HepG2 (cell line): ENCODE data around the gene USE1. TPM values are rescaled to one million over a fixed set of nuclear protein-coding genes. Genes with fewer than 3 reads are reported as not detected.

Experiments used
- ARNTL ChIP-seq: sonication (generic); formaldehyde crosslinking; IDR thresholded peaks from 2 replicates; pipeline ENCODE4 v1.4.0; 2020; ENCODE audit warnings: mild to moderate bottlenecking, missing genetic modification reagents
- ATF7 ChIP-seq, 2 experiments: fragments of 450-650 bp in 1 of 2; sonication (generic) in 1 of 2; formaldehyde crosslinking in 1 of 2; IDR thresholded peaks; 2 replicates each; pipeline versions ENCODE4 v1.4.0 to v1.6.1; 2016 to 2020; ENCODE audit warnings: antibody characterized with exemption in 1 of 2, mild to moderate bottlenecking in 1 of 2, missing genetic modification reagents in 1 of 2
- MAZ ChIP-seq, 2 experiments: sonication (generic) in 1 of 2; formaldehyde crosslinking in 1 of 2; IDR thresholded peaks; 2 replicates each; pipeline versions ENCODE4 v1.5.0 to v1.6.1; 2012 to 2020; ENCODE audit warnings: low read depth in 2 of 2, mild to moderate bottlenecking in 2 of 2, borderline replicate concordance in 1 of 2, improper control_type of control experiment in 1 of 2, low read length in 1 of 2, missing genetic modification reagents in 1 of 2, moderate library complexity in 1 of 2
- MEIS1 ChIP-seq: sonication (generic); formaldehyde crosslinking; IDR thresholded peaks from 2 replicates; pipeline ENCODE4 v1.9.0; 2021; ENCODE audit warnings: mild to moderate bottlenecking, missing genetic modification reagents, moderate library complexity, borderline replicate concordance
- MXD4 ChIP-seq: IDR thresholded peaks from 2 replicates; pipeline ENCODE4 v1.6.1; 2016; ENCODE audit warnings: mild to moderate bottlenecking, missing biosample characterization, missing genetic modification reagents
- PCBP1 ChIP-seq: fragments of 200-400 bp; formaldehyde crosslinking; IDR thresholded peaks from 2 replicates; pipeline ENCODE4 v1.6.1; 2017; ENCODE audit warnings: mild to moderate bottlenecking, low read depth, low read length, borderline replicate concordance
- POLR2A ChIP-seq, 2 experiments: IDR thresholded peaks; 2 replicates each; pipeline ENCODE4 v1.6.1; 2011; ENCODE audit warnings: low read depth in 2 of 2, low read length in 2 of 2, mild to moderate bottlenecking in 1 of 2, moderate library complexity in 1 of 2; ENCODE audit not compliant: insufficient read depth in 1 of 2
- THAP11 ChIP-seq: IDR thresholded peaks from 2 replicates; pipeline ENCODE4 v1.6.1; 2016; ENCODE audit warnings: missing biosample characterization, missing genetic modification reagents
- TP53 ChIP-seq: sonication (generic); formaldehyde crosslinking; conservative IDR thresholded peaks from 2 replicates; pipeline ENCODE4 v1.4.0; 2020; ENCODE audit warnings: missing genetic modification reagents
- U2AF2 ChIP-seq: fragments of 200-400 bp; formaldehyde crosslinking; IDR thresholded peaks from 2 replicates; pipeline ENCODE4 v1.6.1; 2017; ENCODE audit warnings: low read depth, mild to moderate bottlenecking, low read length
- ZNF331 ChIP-seq: sonication (generic); formaldehyde crosslinking; IDR thresholded peaks from 2 replicates; pipeline ENCODE4 v1.4.0; 2020; ENCODE audit warnings: missing genetic modification reagents
- ZNF383 ChIP-seq: sonication (generic); formaldehyde crosslinking; IDR thresholded peaks from 2 replicates; pipeline ENCODE4 v1.4.0; 2020; ENCODE audit warnings: missing genetic modification reagents, mild to moderate bottlenecking, borderline replicate concordance
- ZNF616 ChIP-seq: sonication (generic); formaldehyde crosslinking; IDR thresholded peaks from 2 replicates; pipeline ENCODE4 v1.5.0; 2020; ENCODE audit warnings: low read depth, mild to moderate bottlenecking, missing genetic modification reagents
- ZNF737 ChIP-seq: sonication (generic); formaldehyde crosslinking; IDR thresholded peaks from 2 replicates; pipeline ENCODE4 v1.5.0; 2020; ENCODE audit warnings: missing genetic modification reagents, mild to moderate bottlenecking, borderline replicate concordance
- polyA plus RNA-seq, 8 experiments: library from polyadenylated mRNA; depleted of rRNA in 3 of 8; stranded (reverse) in 7 of 8; unstranded in 1 of 8; fragments of >200 nt; fragmentation: Illumina TruSeq in 4 of 8; extraction: Trizol in 4 of 8; gene quantifications; 2 replicates each; pipeline versions ENCODE4 v1.2.1 to v1.2.3, GENCODE V29; 2011 to 2016; ENCODE audit warnings: low read depth in 4 of 8, missing spikeins in 1 of 8, mixed read lengths in 1 of 8; ENCODE audit not compliant: insufficient read depth in 1 of 8
- total RNA-seq, 5 experiments: library from RNA; depleted of rRNA; stranded (reverse); fragments of >200 nt; fragmentation: Illumina TruSeq; extraction: Trizol; gene quantifications; 2 replicates each; pipeline ENCODE4 v1.2.3, GENCODE V29; 2016; ENCODE audit warnings: low read depth in 1 of 5
- TF ChIP-seq, protein P1 (sequence below): sonication (generic); formaldehyde crosslinking; IDR thresholded peaks from 2 replicates; pipeline ENCODE4 v1.8.0; 2022; ENCODE audit warnings: mild to moderate bottlenecking, missing genetic modification reagents, moderate library complexity
- TF ChIP-seq, protein P2 (sequence below): sonication (generic); formaldehyde crosslinking; IDR thresholded peaks from 2 replicates; pipeline ENCODE4 v1.8.1; 2023; ENCODE audit warnings: missing genetic modification reagents, inconsistent platforms, borderline replicate concordance
- TF ChIP-seq, protein P3 (sequence below): IDR thresholded peaks from 2 replicates; pipeline ENCODE4 v1.6.1; 2012; ENCODE audit warnings: inconsistent platforms
- TF ChIP-seq, protein P4 (sequence below): sonication (generic); formaldehyde crosslinking; IDR thresholded peaks from 2 replicates; pipeline ENCODE4 v1.5.0; 2020; ENCODE audit warnings: missing genetic modification reagents
- TF ChIP-seq, protein P5 (sequence below): sonication (generic); formaldehyde crosslinking; IDR thresholded peaks from 2 replicates; pipeline ENCODE4 v1.5.1; 2020; ENCODE audit warnings: mild to moderate bottlenecking, missing genetic modification reagents

The USE1 gene
- total and polyA plus RNA-seq, 2 of the 13 experiments (the other 11 are each of a cell fraction or from before 2014, with no cell fraction given): 9.9 to 17.6 TPM

DNA sequence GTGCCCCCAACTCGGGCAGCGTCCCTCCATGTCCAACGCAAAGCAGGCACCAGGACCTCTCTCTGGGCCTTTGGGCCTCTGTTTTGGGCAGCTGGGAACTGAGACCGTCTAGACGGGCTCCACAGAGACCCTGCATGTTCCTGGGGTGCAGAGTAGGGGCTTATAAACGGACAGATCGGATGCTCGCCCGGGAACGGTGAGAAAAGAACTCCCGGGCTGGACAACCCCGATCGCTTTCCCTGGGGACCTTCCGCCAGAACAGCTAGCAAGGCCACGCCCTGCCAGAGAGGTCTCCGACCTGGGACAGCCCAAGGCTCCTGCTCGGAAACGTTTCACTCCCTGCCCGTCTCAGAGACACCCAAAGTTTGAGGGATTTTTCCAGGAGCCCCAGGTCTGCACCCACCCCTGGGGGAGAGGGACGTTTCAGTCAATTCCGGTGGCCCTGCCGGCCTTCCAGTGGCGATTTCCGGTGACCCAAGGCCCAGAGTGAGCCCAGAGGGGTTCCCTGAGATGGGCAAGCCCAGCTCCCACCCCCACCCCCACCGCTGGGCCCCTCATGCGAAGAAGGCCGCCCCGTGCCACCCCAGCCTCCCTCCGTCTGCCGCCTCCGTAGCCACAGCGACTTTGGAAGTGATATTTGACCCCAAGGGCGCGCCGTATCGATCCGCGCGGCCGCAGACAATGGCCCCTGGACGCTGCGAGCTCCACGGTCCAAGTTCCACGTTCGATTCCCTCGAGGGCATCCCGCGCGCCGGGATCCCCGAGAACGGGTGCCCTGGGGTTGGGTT is 28.9 kb downstream of the USE1 start (continued):
- TF ChIP-seq, protein P1, sequence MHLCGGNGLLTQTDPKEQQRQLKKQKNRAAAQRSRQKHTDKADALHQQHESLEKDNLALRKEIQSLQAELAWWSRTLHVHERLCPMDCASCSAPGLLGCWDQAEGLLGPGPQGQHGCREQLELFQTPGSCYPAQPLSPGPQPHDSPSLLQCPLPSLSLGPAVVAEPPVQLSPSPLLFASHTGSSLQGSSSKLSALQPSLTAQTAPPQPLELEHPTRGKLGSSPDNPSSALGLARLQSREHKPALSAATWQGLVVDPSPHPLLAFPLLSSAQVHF: 0 out of 2 replicates have a peak, but pooled peaks have one; percentile 59
- no peak for TF ChIP-seq TP53 (CRISPR knock-in tag)
- peak; percentile 1 to 29; a peak in 3 of 4 replicates for TF ChIP-seq POLR2A (IDR thresholded peaks at IDR 0.05; ENCODE audit: insufficient read depth in 1 of 2, low read depth in 2 of 2, low read length in 2 of 2)
- no peak for TF ChIP-seq ZNF737 (CRISPR knock-in tag)
- TF ChIP-seq MEIS1 (CRISPR knock-in tag): peak; percentile 62; the same call in 1 of the 2 replicates
- no peak for TF ChIP-seq ZNF383 (CRISPR knock-in tag)
- TF ChIP-seq, protein P2, sequence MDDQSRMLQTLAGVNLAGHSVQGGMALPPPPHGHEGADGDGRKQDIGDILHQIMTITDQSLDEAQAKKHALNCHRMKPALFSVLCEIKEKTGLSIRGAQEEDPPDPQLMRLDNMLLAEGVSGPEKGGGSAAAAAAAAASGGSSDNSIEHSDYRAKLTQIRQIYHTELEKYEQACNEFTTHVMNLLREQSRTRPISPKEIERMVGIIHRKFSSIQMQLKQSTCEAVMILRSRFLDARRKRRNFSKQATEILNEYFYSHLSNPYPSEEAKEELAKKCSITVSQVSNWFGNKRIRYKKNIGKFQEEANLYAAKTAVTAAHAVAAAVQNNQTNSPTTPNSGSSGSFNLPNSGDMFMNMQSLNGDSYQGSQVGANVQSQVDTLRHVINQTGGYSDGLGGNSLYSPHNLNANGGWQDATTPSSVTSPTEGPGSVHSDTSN (CRISPR knock-in tag): no peak
- TF ChIP-seq THAP11 (CRISPR knock-in tag): peak; percentile 41
- TF ChIP-seq ARNTL: no peak
- TF ChIP-seq, protein P3, sequence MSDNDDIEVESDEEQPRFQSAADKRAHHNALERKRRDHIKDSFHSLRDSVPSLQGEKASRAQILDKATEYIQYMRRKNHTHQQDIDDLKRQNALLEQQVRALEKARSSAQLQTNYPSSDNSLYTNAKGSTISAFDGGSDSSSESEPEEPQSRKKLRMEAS: peak; percentile 56
- TF ChIP-seq, protein P4, sequence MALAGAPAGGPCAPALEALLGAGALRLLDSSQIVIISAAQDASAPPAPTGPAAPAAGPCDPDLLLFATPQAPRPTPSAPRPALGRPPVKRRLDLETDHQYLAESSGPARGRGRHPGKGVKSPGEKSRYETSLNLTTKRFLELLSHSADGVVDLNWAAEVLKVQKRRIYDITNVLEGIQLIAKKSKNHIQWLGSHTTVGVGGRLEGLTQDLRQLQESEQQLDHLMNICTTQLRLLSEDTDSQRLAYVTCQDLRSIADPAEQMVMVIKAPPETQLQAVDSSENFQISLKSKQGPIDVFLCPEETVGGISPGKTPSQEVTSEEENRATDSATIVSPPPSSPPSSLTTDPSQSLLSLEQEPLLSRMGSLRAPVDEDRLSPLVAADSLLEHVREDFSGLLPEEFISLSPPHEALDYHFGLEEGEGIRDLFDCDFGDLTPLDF (CRISPR knock-in tag): peak; percentile 75; the same call in 1 of the 2 replicates
- no peak for TF ChIP-seq PCBP1
- TF ChIP-seq ATF7 (IDR thresholded peaks at IDR 0.05): no peak
- TF ChIP-seq ATF7 (CRISPR knock-in tag; IDR thresholded peaks at IDR 0.05): no peak
- peak; percentile 68; the same call in 1 of the 2 replicates for TF ChIP-seq ZNF331 (CRISPR knock-in tag)
- TF ChIP-seq MAZ (IDR thresholded peaks at IDR 0.05; ENCODE audit: borderline replicate concordance, low read depth, low read length): no peak; the same call in 1 of the 2 replicates
- 0 out of 2 replicates have a peak, but pooled peaks have one; percentile 20 for TF ChIP-seq MAZ (CRISPR knock-in tag; IDR thresholded peaks at IDR 0.05; ENCODE audit: low read depth)
- no peak for TF ChIP-seq U2AF2
- 0 out of 2 replicates have a peak, but pooled peaks have one; percentile 27 for TF ChIP-seq MXD4 (CRISPR knock-in tag)
- TF ChIP-seq, protein P5, sequence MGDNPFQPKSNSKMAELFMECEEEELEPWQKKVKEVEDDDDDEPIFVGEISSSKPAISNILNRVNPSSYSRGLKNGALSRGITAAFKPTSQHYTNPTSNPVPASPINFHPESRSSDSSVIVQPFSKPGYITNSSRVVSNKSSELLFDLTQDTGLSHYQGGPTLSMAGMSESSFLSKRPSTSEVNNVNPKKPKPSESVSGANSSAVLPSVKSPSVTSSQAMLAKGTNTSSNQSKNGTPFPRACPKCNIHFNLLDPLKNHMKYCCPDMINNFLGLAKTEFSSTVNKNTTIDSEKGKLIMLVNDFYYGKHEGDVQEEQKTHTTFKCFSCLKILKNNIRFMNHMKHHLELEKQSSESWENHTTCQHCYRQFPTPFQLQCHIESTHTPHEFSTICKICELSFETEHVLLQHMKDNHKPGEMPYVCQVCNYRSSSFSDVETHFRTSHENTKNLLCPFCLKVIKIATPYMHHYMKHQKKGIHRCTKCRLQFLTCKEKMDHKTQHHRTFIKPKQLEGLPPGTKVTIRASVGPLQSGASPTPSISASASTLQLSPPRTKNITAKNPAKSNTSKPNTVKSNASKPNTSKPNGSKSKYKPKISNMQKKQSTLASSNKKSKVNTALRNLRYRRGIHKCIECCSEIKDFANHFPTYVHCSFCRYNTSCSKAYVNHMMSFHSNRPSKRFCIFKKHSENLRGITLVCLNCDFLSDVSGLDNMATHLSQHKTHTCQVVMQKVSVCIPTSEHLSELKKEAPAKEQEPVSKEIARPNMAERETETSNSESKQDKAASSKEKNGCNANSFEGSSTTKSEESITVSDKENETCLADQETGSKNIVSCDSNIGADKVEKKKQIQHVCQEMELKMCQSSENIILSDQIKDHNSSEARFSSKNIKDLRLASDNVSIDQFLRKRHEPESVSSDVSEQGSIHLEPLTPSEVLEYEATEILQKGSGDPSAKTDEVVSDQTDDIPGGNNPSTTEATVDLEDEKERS: peak; percentile 71; the same call in 1 of the 2 replicates
- TF ChIP-seq ZNF616 (CRISPR knock-in tag): no peak
